HS-27A (cell line): ENCODE data around the gene TEX11.
"Not testable (repeated sequence)": the region's sequence is repeated elsewhere in the genome, so short reads cannot be mapped to it uniquely, and the experiment has no call there.

Source experiments
- DNase-seq: peaks from one replicate; pipeline ENCODE4 v3.0.0-alpha.2; 2012; ENCODE audit warnings: low read depth, missing footprints

TEX11 gene

GRCh38 chrX:70755850-70756249 is 152.7 kb downstream of the TEX11 start:
- no peak for DNase-seq

- no peak for DNase-seq
Measured at GRCh38 chrX:70754169-70754848, 154.2 kb downstream of the TEX11 start.

- not testable (repeated sequence) for DNase-seq
Measured at GRCh38 chrX:70733774-70734173, 174.7 kb downstream of the TEX11 start.

- DNase-seq = not testable (repeated sequence)
Measured at GRCh38 chrX:70727961-70728360, 180.6 kb downstream of the TEX11 start.

- DNase-seq = no peak
Measured at GRCh38 chrX:70720721-70721120, 187.8 kb downstream of the TEX11 start.

GRCh38 chrX:70711336-70711735 is 197.2 kb downstream of the TEX11 start:
- DNase-seq = not testable (repeated sequence)

- no peak for DNase-seq
Measured at GRCh38 chrX:70694339-70695122, 214.0 kb downstream of the TEX11 start.

- DNase-seq = not testable (repeated sequence)
Measured at GRCh38 chrX:70679455-70679854, 229.1 kb downstream of the TEX11 start.

GRCh38 chrX:70675284-70675683 is 233.2 kb downstream of the TEX11 start:
- no peak for DNase-seq

- no peak for DNase-seq
Measured at GRCh38 chrX:70672326-70672725, 236.2 kb downstream of the TEX11 start.

GRCh38 chrX:70669120-70669519 is 239.4 kb downstream of the TEX11 start:
- no peak for DNase-seq

GRCh38 chrX:70664726-70665125 is 243.8 kb downstream of the TEX11 start:
- no peak for DNase-seq

- DNase-seq = not testable (repeated sequence)
Measured at GRCh38 chrX:70661124-70661523, 247.4 kb downstream of the TEX11 start.

GRCh38 chrX:70657546-70657945 is 251.0 kb downstream of the TEX11 start:
- not testable (repeated sequence) for DNase-seq

- no peak for DNase-seq
Measured at GRCh38 chrX:70656304-70656703, 252.2 kb downstream of the TEX11 start.

- DNase-seq = not testable (repeated sequence)
Measured at GRCh38 chrX:70647910-70648309, 260.6 kb downstream of the TEX11 start.

GRCh38 chrX:70636218-70636617 is 272.3 kb downstream of the TEX11 start:
- no peak for DNase-seq

- no peak for DNase-seq
Measured at GRCh38 chrX:70635669-70636068, 272.8 kb downstream of the TEX11 start.

GRCh38 chrX:70635227-70635626 is 273.3 kb downstream of the TEX11 start:
- no peak for DNase-seq

GRCh38 chrX:70621743-70622142 is 286.8 kb downstream of the TEX11 start:
- DNase-seq = no peak

- no peak for DNase-seq
Measured at GRCh38 chrX:70618467-70618866, 290.0 kb downstream of the TEX11 start.

GRCh38 chrX:70613295-70613694 is 295.2 kb downstream of the TEX11 start:
- DNase-seq = no peak

GRCh38 chrX:70605352-70605751 is 303.2 kb downstream of the TEX11 start:
- no peak for DNase-seq
